AG09319 (cell line): Measurements from ENCODE around the gene MDN1.

ENCODE experiments used
- DNase-seq: peaks from one replicate; pipeline ENCODE4 v3.0.0-alpha.2; 2010; ENCODE audit warnings: low read depth; ENCODE audit errors: extremely low read depth
- TF ChIP-seq, protein P1 (sequence below): IDR thresholded peaks from 2 replicates; pipeline ENCODE4 v1.5.1; 2011; ENCODE audit warnings: low read depth, mild to moderate bottlenecking, inconsistent platforms, low read length, moderate library complexity

The MDN1 gene

DNA sequence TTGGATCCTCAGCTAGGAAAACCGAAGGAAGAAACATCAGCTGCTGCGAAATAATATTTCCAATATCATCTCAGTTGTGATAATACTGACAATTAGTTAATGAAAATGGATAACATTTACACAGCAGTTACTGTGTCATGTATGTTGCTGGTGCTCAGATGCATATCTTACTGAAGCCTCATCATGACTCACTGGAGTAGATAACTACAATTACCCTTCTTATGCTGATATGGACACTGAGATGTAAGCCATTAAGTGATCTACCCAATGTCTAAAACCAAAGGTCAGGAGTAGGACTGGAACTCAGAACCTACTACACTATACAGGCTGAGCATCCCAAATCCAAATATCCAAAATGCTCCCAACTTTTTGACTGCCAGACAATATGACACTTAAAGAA lies 126.4 kb downstream of the MDN1 start:
- TF ChIP-seq, protein P1, sequence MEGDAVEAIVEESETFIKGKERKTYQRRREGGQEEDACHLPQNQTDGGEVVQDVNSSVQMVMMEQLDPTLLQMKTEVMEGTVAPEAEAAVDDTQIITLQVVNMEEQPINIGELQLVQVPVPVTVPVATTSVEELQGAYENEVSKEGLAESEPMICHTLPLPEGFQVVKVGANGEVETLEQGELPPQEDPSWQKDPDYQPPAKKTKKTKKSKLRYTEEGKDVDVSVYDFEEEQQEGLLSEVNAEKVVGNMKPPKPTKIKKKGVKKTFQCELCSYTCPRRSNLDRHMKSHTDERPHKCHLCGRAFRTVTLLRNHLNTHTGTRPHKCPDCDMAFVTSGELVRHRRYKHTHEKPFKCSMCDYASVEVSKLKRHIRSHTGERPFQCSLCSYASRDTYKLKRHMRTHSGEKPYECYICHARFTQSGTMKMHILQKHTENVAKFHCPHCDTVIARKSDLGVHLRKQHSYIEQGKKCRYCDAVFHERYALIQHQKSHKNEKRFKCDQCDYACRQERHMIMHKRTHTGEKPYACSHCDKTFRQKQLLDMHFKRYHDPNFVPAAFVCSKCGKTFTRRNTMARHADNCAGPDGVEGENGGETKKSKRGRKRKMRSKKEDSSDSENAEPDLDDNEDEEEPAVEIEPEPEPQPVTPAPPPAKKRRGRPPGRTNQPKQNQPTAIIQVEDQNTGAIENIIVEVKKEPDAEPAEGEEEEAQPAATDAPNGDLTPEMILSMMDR, result no peak
- DNase-seq, result no peak

DNA sequence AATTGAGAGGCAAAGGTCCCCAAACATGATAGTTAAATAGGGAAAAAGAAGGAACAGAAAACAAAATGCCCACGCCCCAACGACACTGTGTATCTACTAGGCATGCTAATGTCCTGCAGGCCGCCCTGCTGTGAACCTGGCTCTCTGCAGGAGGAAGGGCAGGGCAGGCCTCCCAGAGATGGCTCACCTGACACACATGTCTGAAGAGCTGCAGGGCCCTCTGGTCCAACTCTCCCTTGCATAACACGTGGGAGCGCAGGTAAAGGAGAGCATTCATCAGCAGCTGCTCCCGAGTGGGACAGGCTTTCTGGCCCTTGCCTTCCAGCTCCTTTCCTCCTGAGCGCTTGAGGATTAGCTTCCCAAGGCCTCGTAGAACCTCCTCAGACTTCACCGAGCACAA lies 127.3 kb downstream of the MDN1 start:
- TF ChIP-seq, protein P1, result no peak
- no peak for DNase-seq

DNA sequence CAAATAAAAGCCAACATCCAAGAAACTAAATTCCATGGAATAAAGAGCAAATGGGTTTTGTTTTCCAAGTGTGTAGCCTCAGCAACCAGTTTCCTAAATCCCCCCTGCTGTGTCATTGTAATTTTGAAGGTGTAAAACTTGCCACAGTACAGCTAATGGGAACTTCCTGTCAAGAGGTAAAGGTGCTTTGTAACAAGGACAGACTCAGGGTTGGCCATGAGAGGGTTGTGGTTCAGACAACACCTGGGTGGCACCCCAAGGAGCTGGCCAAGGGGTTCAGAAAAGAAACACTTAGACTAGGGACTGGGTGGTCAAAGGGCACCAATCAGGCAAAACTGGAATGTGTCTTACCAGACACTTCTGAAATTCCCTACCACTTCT lies 128.7 kb downstream of the MDN1 start:
- TF ChIP-seq, protein P1, result no peak
- no peak for DNase-seq

DNA sequence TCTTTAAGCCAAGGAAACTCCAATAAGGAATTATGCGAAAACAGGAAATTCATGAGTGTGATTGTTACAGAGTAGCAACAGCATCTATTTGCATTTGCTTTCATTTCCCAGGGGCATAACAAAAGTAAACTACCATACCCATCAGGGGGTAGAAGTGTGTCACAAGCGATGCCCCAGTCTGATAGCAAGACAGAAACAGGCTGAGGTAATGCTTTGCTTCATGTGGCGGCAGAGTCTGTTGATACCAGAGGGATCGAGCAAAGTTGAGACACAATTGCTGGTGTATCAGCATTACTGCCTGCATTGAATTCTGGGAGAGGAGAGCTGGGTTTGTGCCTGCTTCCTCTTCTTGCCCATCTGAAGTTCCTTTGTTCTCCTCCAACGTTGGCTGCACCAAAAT lies 129.9 kb downstream of the MDN1 start:
- no peak for DNase-seq
- TF ChIP-seq, protein P1, result no peak

DNA sequence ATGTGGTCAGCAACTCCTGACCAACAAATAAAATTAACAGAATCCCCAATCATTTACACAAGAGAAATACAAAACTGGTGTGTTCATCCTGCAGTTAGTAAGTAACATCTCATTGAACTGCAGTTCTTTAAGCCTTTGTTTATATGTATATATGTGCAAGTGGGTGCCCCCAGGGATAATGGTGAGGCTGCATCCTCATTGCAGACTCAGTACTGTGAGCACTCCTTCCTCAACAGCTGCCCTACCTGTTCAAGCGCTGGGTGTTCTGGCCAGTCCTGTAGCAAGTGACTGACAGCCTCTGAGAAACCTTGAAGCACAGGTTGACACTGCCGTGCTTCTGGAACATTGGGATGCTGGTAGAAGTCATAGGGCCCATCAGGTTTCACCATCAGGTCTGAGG lies 131.3 kb downstream of the MDN1 start:
- TF ChIP-seq, protein P1, result no peak
- DNase-seq, result no peak

DNA sequence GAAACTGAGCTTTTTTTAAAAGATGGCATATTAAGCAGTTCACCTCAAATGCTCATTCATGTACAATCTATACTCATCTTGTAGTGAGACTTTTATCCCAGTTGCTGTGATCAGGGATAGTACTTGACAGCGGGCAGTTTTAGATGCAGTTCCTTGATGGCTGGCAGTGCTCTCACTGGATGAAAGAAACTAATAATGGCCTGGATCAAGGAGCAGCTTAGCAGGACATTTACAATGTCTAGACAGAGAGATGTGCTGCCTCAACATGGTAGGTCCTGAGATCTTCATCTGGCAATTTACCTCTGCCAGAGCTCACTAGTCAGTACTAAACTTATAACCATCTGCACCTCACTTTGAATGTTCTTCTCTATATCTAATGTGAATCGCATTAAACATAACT lies 134.3 kb downstream of the MDN1 start:
- TF ChIP-seq, protein P1, result no peak
- DNase-seq, result no peak

DNA sequence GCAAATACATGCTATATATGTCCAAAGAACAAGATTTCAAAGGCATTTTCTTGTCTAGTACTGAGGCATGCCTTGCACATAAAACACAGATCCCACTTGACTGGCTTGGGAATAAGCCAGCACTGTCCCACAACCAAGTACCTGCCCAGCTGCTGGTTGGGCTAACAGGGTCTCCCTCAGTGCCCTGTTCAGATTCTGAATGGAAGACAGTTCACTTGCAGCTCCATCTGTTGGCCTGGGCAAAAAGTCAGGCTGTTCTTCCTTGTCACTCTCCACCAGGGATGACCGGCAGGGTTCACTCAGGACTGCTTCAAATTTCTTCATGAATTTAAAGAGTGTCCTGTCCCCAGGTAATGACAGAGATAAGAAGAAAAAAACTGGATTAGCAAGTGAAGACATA lies 136.6 kb downstream of the MDN1 start:
- TF ChIP-seq, protein P1, result no peak
- no peak for DNase-seq
